SU-DHL-6 (cell line): ENCODE measurements around the gene PTPN12.

Source experiments
- H2AFZ ChIP-seq: fragments of 200-600 bp; sonication (generic); 2 replicates; pipeline ENCODE4 v1.6.1; 2014; ENCODE audit warnings: low read depth, mild to moderate bottlenecking, moderate library complexity, mixed read lengths, antibody characterized with exemption, low read length; ENCODE audit not compliant: severe bottlenecking
- H3F3A ChIP-seq: fragments of 200-600 bp; shearing (Covaris generic); 2 replicates; pipeline ENCODE4 v1.6.0; 2016; ENCODE audit warnings: antibody characterized with exemption, mild to moderate bottlenecking; ENCODE audit not compliant: insufficient read depth
- H3K27ac ChIP-seq: fragments of 200-600 bp; sonication (generic); 2 replicates; pipeline ENCODE4 v1.5.1; 2016; ENCODE audit warnings: low read depth, mild to moderate bottlenecking, low read length, moderate library complexity, mixed read lengths
- H3K27me3 ChIP-seq: fragments of 200-600 bp; sonication (generic), shearing (Covaris generic); 2 replicates; pipeline ENCODE4 v1.6.0; 2014; ENCODE audit warnings: mild to moderate bottlenecking, low read length
- H3K36me3 ChIP-seq: fragments of 200-600 bp; sonication (generic); 2 replicates; pipeline ENCODE4 v1.6.1; 2014; ENCODE audit warnings: mild to moderate bottlenecking, low read length, mixed read lengths
- H3K4me2 ChIP-seq: fragments of 300-600, 200-600 bp; shearing (Covaris generic), sonication (generic); 2 replicates; pipeline ENCODE4 v1.6.0; 2014; ENCODE audit warnings: low read length, low read depth, mild to moderate bottlenecking; ENCODE audit not compliant: poor library complexity, severe bottlenecking
- H3K4me3 ChIP-seq: fragments of 200-600 bp; sonication (generic); 2 replicates; pipeline ENCODE4 v1.5.1; 2014; ENCODE audit warnings: antibody characterized with exemption, low read length, mild to moderate bottlenecking, mixed read lengths; ENCODE audit not compliant: insufficient read depth, poor library complexity, severe bottlenecking
- H3K79me2 ChIP-seq: fragments of 200-600 bp; sonication (generic); 2 replicates; pipeline ENCODE4 v1.6.1; 2014; ENCODE audit warnings: mild to moderate bottlenecking, low read length, moderate library complexity; ENCODE audit not compliant: insufficient read depth
- H3K9ac ChIP-seq: fragments of 200-600 bp; sonication (generic); 2 replicates; pipeline ENCODE4 v1.7.0; 2014; ENCODE audit warnings: mild to moderate bottlenecking, low read length
- H3K9me2 ChIP-seq: fragments of 200-600 bp; sonication (generic); replicated peaks from 2 replicates; pipeline ENCODE4 v1.6.1; 2014; ENCODE audit warnings: low read length; ENCODE audit not compliant: insufficient read depth
- H3K9me3 ChIP-seq: fragments of 200-600 bp; sonication (generic); 2 replicates; pipeline ENCODE4 v1.6.1; 2014; ENCODE audit warnings: low read length, mixed read lengths; ENCODE audit not compliant: insufficient read depth
- H4K20me1 ChIP-seq: fragments of 200-600 bp; sonication (generic); 2 replicates; pipeline ENCODE4 v1.6.1; 2014; ENCODE audit warnings: low read depth, mild to moderate bottlenecking, antibody characterized with exemption, low read length, moderate library complexity, mixed read lengths
- EZH2phosphoT487 ChIP-seq: fragments of 200-600 bp; sonication (generic), shearing (Covaris generic); conservative IDR thresholded peaks from 2 replicates; pipeline ENCODE4 v1.6.1; 2018; ENCODE audit warnings: mild to moderate bottlenecking, antibody characterized with exemption, low read length, moderate library complexity, mixed read lengths
- TF ChIP-seq, protein P1 (sequence below): fragments of 200-600 bp; sonication (generic); IDR thresholded peaks from one replicate; pipeline ENCODE4 v1.5.1; 2017; ENCODE audit warnings: antibody characterized with exemption, mild to moderate bottlenecking, low read length, moderate library complexity; ENCODE audit not compliant: insufficient read depth, poor library complexity, severe bottlenecking

Gene PTPN12

DNA sequence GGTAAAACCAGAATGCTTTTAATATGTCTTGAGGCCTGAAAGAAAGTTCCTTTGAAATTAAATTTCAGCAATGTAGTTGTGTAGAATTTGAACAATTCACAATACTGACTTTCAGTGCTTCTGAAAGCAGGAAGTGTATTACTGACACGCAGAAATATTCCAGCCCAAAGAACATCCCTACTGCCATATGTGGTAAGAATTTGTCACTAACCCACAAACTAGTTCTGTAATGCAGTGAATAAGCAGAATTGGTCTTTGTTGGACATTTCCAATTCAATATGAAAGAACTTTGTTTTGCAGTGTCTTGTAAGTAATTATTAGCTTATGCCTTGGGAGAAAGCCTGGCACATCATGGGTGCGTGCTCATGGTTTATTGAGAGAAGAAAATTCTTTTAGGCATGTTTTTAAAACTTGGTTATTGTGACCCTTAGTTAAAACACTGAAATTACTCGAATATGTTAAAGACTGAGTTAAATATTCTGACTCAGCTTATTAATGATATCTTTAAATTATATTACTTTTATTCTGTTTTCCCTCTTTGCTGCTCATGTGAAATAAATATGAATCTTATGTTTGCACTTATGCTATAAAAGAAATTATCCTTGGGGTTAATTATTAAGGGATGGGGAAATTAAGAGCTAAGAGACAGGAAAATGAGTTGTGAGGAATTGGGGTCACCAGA lies 33.4 kb downstream of the PTPN12 start:
- Histone ChIP-seq H4K20me1 (no peaks in the 10 kb centered on the region), H2AFZ (no peak overlapping the region), H3K9me3 (no peaks in the 10 kb centered on the region), H3K9ac (no peak overlapping the region), H3K9me2 (no peaks in the 10 kb centered on the region), H3K36me3 (no peaks in the 10 kb centered on the region), H3K4me2 (no peak overlapping the region), H3K79me2 (no peaks in the 10 kb centered on the region), H3K27ac (no peak overlapping the region), H3K27me3 (no peaks in the 10 kb centered on the region), H3F3A (no peaks in the 10 kb centered on the region), H3K4me3 (no peak overlapping the region)
- TF ChIP-seq, protein P1, sequence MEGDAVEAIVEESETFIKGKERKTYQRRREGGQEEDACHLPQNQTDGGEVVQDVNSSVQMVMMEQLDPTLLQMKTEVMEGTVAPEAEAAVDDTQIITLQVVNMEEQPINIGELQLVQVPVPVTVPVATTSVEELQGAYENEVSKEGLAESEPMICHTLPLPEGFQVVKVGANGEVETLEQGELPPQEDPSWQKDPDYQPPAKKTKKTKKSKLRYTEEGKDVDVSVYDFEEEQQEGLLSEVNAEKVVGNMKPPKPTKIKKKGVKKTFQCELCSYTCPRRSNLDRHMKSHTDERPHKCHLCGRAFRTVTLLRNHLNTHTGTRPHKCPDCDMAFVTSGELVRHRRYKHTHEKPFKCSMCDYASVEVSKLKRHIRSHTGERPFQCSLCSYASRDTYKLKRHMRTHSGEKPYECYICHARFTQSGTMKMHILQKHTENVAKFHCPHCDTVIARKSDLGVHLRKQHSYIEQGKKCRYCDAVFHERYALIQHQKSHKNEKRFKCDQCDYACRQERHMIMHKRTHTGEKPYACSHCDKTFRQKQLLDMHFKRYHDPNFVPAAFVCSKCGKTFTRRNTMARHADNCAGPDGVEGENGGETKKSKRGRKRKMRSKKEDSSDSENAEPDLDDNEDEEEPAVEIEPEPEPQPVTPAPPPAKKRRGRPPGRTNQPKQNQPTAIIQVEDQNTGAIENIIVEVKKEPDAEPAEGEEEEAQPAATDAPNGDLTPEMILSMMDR, result no peak
- TF ChIP-seq EZH2phosphoT487, result no peak

GRCh38 chr7:77571801-77572200 lies 34.7 kb downstream of the PTPN12 start:
- H3K9ac ChIP-seq, result no peak overlapping the region
- H3K4me3 ChIP-seq, result no peak overlapping the region
- no peaks in the 10 kb centered on the region for H3K79me2 ChIP-seq
- H3K36me3 ChIP-seq, result no peaks in the 10 kb centered on the region
- TF ChIP-seq EZH2phosphoT487, result no peak
- TF ChIP-seq, protein P1, result no peak
- no peaks in the 10 kb centered on the region for H3F3A ChIP-seq
- no peak overlapping the region for H3K4me2 ChIP-seq
- H3K9me2 ChIP-seq, result no peaks in the 10 kb centered on the region
- H3K9me3 ChIP-seq, result no peaks in the 10 kb centered on the region
- H3K27ac ChIP-seq, result no peak overlapping the region
- no peak overlapping the region for H2AFZ ChIP-seq
- H4K20me1 ChIP-seq, result no peaks in the 10 kb centered on the region
- H3K27me3 ChIP-seq, result no peaks in the 10 kb centered on the region

DNA sequence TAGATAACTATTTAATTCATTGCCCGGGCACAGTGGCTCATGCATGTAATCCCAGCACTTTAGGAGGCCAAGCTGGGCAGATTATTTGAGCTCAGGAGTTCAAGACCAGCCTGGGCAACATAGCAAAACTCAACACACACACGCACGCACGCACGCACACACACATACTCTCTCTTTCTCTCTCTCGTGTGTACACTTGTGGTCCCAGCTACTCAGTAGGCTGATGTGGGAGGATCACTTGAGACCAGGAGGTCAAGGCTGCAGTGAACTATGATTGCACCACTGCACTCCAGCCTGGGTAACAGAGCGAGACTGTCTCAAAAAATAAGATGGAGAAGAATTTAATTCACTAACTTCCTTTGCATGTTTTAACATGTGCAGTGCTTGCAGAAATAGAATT lies 38.1 kb downstream of the PTPN12 start:
- Histone ChIP-seq H3K79me2 (no peaks in the 10 kb centered on the region), H3K36me3 (no peaks in the 10 kb centered on the region), H3K9me2 (no peaks in the 10 kb centered on the region), H3K4me3 (no peak overlapping the region), H3K4me2 (no peak overlapping the region), H3K9me3 (no peaks in the 10 kb centered on the region), H3K27me3 (no peaks in the 10 kb centered on the region), H3F3A (no peaks in the 10 kb centered on the region), H2AFZ (no peak overlapping the region), H4K20me1 (no peaks in the 10 kb centered on the region), H3K9ac (no peak overlapping the region), H3K27ac (no peak overlapping the region)
- TF ChIP-seq, protein P1, result no peak
- TF ChIP-seq EZH2phosphoT487, result no peak
